GF-D8 (cell line): Measurements from ENCODE around the gene SALL3.

Experiments used
- DNase-seq: peaks from one replicate; lab custom pipeline; 2025; lab: John Stamatoyannopoulos, UW

Gene SALL3

DNA sequence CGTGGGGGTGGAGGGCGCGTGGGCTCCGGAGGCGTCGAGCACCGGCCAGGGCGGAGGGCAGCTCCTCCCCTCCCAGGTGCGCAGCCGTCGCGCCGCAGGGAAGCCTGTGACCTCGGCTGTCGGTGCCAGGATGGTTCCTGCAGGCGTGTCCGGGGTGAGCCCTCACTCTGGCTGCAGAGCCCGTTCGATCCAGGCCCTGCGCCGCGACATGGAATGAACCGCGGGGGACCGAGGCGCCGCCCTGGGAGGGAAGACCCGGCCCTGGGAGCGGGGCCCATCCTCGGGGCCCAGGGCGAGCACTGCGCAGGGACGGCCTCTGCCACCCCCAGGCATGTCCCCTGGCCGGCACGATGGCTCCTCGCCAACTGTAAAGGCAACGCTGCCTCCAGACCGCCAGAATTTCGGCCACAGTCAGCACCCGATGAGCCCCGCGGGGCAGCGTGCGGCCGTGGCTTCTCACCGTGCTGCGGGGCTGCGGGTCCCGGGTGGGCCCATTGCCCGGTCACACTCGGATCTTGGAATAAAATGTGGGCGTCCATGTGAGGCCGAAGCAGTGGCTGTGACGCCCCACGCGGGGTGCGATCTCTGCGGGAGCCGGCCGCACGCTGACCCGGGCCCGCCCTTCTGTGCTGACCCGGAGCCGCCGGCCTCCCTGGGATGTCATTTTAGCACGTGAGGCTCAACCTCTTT is 26.6 kb downstream of the SALL3 start:
- DNase-seq: no peak

DNA sequence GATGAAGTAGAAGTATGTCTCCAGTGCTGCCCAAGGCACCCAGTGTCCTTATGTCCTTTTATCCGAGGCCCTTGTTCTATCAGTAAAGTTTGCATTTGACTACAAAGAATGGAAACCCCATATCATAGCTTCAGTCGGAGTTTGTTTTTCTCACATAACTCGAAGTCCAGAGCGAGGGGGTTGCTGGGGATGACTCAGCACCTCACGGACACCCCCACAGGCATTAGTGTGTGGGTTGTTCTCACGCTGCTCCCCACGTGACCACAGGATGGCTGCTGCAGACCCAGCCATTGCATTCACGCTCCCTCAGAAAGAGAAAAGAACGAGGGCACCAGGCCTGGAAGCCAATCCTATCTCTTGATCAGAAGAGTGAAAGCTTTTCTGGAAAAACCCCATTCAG is 27.8 kb downstream of the SALL3 start:
- DNase-seq: no peak

DNA sequence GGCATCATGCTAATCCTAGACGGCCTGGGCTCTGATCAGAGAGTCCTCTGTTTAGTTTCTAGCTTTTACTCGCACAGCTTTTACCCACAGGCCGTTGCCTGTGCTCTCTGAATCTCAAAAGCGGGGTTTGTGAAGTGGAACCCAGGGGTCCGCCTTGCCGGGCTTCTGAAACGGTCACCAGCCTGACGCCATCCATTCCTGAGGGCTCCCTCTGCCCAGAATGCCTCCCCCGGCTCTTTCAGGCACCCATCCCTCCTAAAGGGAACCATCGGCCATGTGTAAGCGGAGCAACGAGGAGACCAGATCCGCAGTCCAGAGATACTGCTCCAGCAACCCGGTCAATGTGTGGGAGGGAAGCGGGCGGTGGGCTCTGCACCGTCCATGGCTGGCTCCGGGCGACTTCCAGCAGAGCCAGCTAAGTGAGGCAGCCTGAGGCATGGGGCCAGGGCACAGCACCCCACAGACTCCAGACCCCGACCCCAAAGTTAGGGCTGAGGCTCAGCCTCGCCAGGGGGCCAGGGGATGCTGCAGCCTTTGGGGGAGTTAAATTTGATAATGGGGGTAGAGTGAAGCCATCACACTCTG is 28.8 kb downstream of the SALL3 start:
- no peak for DNase-seq

DNA sequence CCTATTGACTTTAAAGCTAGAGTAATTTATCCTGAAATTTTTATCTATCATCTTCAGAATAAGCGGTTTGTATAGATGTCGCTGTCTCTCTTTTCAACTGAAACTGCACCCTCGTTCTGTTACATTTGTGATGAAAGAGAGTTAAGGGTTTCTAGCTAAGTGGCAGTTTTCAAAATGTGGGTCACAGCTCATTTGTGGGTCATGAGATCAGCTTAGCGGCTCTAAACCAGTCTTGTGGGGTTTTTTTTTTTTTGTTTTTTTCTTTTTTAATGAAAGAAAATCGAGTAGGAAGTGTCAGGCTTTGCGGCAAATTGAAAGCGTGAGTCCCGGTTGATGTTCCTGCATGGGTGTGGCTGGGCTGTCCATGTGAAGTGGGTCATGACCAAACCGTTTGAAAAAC is 31.2 kb downstream of the SALL3 start:
- DNase-seq: no peak

DNA sequence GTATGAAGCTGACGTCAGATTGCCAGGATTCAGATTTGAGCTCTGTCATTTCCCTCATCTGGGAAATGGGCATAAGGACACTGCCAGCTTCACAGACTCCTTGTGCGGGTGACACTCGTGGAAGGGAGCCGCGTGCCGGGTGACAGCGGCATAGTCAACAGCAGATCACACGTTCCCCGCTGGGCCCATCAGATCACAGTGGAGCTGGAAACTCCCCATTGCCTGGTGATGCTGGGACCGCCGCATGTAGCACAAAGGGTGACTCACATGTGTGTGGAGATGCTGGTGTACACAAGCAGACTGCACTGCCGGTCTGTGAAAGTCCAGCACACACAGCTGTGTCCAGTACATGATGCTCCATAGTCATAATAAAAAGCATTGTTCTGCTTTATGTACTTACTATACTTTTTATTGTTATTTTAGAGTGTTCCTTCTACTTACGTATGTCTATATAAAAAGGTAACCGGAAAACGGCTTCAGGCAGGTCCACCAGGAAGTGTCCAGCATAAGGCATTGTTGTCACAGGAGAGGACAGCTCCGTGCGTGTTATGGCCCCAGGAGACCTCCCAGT is 31.8 kb downstream of the SALL3 start:
- no peak for DNase-seq

DNA sequence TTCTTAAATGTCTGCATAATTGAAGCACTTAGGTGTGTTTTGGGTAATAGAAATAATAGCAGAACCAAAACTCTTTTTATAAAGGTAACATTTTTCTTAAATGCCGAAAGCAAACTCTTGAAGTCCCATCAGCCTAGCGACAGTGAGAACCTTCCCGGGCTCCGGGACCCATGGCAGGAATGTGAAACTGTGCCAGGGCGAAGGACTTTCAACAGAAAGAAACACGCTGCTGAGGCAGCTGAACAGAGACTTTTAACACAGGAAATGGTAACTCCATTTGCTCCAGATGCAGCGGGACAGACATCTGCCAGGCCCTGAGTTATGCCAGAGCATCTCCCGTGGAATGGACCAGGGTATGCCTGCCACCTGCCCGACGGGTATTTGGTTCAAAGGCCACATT is 34.3 kb downstream of the SALL3 start:
- DNase-seq: no peak

DNA sequence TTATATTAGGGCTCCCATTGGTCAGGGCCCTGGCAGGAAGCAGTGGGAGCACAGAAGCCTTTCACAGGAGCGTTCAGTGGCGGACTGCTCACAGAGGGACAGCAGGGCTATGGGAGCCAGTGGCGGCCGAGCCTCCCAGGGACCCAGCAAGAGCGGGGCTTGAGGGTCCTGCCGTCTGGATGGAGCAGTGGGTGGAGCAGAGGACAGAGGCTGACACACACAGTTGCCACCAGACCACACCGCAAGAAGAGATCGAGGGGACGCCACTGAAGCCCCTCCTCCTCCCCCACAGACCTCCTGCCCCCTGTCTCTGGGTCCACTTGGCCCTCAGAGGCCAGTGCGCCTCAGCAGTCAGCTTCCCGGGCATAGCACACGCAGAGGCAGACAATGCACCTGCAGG is 39.3 kb downstream of the SALL3 start:
- no peak for DNase-seq

DNA sequence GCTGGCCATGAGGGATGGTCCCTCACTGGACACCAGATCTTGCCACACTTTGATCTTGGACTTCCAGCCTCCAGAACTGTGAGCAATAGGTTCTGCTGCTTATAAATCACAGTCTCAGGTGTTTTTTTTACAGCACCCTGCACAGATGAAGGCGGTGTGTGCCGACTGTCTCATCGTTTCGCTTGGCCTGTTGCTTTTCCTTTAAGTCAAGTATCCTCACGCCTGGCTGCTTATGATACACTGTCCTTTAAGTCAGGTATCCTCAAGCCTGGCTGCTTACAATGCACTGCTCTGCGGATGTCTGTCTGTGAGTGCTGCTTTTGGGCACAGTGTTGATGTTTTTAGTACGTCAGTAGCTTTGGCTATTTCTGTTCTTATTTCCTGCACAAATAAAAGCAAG is 40.3 kb downstream of the SALL3 start:
- no peak for DNase-seq

DNA sequence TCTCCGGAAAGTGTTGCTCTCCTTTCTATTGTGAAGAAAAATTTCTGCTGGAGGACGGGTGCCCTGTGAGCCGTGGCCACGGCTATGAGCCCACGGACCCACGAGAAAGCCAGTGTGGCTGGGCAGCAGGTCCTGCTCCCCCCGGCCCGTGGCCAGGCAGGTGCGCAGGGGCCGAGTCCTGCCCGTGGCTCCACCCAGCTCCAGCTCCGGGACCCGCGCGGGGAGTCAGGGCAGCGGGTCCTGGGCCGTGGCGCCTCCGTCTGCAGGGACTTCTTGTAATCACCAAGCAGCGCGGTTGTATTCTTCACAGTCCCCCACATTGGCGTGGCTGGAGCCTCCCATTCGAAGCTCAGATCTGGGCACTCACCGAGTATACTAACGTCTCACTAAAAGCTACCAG is 43.0 kb downstream of the SALL3 start:
- no peak for DNase-seq

DNA sequence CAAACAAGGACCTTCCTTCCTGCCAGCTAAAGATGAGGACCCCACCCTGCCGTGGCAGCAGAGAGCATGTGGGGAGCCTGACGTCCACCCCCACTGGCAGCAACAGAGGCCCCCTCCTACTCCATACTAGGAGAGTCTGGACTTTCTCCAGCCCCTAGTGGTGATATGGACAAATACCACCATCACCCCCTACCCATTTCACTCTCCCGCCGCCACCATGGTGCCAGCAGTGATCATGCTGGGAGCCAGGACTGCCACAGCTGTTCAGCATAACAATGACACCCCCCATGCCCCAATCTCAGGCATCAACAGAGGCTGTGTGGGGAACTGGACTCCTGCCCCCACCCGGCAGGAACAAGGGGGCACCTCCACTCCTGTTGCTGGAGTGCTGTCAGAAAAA is 46.9 kb downstream of the SALL3 start:
- no peak for DNase-seq

DNA sequence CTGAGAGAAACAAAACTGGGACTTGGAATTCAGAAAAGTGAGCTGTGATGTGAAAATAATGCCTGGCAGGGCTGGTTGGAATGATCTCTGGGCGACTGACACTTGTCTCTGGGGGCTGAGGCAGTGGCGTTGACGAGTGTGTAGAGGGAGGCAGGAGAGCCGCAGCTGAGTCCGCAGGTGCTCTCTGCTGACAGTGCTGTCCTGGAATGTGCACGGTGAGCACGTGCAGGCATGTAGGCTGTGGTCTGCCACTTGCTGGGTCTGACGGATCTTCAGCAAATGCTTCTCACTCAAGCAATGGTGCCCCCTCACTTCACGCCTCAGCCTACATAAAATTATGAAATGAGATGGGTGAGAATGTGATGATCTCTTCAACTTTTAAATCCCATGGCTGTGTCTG is 51.1 kb downstream of the SALL3 start:
- no peak for DNase-seq

DNA sequence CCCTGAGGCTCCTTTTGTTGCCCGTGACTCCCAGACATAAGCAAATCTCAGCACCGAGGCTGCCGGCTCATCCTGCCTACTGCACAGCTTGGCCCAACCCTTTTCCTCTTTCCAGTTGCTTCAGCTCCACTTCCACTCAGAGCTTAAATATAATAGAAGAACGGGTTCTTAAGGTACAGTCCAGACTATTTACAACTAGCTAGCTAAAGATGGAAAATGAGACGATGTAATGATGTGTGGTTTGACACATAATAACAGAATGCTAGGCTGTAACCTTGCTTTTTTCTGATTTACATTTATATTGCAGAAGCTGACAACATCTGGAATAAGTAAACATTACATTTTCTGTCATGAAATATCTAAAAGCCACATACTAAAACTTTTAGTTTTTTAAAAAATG is 62.7 kb downstream of the SALL3 start:
- DNase-seq: no peak

DNA sequence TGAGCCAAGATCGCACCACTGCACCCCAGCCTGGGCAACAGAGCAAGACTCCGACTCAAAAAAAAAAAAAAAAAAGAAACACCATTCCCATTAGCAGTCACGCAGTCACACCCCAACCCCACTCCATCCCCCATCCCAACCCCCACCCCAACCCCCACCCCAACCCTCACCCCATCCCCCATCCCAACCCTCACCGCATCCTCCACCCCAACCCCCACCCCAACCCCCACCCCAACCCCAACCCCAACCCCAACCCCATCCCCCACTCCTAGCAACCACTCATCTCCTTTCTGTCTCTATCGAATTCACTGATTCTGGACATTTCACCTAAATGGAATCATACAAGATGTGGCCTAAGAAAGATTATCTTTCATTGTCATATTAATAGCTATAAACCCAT is 63.7 kb downstream of the SALL3 start:
- no peak for DNase-seq

DNA sequence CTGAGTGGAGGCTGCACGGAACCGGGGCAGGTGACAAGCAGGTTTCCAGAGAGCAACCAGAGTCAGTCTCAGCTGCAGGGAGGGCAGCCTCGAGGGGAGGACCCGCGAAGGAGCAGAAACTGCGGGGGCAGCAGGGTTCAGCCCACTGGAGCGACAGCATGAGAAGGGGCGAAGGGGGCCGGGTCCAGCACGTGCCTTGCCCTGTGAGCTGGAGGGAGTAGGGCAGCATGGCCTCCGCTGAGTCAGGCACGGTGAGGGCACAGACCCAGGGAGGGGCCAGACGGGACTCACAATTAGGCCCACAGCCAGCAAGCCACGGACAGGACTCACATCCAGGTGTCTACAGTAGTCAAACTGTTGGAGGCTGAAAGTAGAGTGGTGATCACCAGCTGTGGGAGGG is 66.9 kb downstream of the SALL3 start:
- no peak for DNase-seq

DNA sequence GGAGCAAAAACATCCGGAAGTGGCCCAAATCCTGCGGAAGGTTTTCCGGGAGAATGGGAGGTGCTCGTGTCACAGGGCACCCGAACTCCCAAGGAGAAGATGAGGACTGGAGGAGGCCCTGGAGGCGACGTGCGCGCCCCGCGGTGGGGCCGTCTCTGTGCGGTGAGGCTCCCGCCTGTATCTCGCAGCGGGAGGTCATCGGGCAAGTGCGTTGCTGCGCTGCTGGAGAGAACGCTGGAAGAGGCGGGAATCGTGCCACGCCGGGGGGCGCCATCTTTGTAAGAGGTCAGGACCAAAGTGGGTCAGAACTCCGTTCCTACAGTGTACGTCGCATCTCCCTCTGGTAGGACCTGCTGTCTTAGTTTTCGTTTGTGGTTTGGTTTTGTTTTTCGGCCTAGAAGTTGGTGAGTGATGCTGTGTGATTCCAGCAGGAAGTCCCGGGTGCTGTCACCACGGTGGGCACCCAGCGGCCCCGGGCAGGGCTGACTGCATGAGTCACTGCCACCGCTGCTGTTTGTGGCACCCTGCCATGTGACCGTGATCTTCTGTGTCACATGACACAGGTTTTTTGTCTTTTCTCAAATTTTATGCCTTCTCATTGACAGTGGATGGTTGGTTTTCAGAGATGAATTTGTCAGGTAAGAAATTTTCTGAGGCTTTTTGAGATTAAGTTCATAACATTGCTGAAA is 68.1 kb downstream of the SALL3 start:
- no peak for DNase-seq

DNA sequence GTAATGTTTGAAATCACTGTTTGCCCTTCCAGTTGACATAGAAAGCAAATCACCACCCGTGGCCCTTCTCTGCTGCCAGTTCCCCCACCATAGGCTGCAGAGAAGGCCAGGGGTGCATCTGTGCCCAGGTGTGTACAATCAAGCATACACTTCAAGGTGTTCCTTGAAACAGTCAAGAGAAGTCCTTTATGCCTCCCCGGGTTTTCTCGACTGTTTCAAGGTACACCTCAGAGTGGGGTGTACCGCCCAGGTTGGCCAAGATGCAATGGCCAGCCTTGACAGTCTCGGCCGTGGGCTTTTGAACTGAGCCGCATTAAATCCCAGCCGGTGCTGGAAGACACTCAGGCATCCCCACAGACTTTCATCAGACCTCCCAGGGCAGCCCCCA is 68.6 kb downstream of the SALL3 start:
- no peak for DNase-seq

DNA sequence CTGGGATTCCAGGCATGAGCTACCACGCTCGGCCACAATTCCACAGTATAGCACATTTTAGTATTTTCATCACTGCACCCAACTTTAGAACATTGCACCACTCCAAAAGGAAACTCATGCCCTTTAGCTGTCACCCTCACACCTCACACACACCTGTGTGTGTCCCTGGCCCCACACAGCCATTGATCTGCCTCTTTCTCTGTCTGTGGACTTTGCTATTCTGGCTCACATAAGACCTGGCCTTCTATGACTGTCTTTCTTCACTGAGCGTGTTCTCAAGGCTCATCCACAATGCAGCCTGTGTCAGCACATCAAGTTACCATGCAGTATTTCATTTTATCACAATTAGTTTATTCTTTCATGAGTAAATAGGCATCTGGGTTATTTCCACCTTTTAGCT is 69.9 kb downstream of the SALL3 start:
- DNase-seq: no peak
